ENCODE data around the gene GARS1.

GRCh38 chr7:30617359-30617758 lies 22.7 kb downstream of the GARS1 start:
- TF ChIP-seq CTCF (conservative IDR thresholded peaks at IDR 0.05; ENCODE audit: low read length) (no peak), EZH2phosphoT487 (IDR thresholded peaks at IDR 0.05; ENCODE audit: borderline replicate concordance) (no peak)
